Measurements from ENCODE around the gene ZNF83.
"Not testable (repeated sequence)": the region's sequence is repeated elsewhere in the genome, so short reads cannot be mapped to it uniquely, and the experiment has no call there.

ZNF83 gene

GRCh38 chr19:52603558-52604207, 34.5 kb downstream of the ZNF83 start:
- Mint-ChIP-seq H3K27me3 (no peaks in the 10 kb centered on the region), H3K36me3 (peaks cover 34% of the 10 kb centered on the region), H3K27ac (no peak overlapping the region), H3K4me1 (peaks cover 28% of the 10 kb centered on the region), H3K9me3 (peaks cover 4% of the 10 kb centered on the region), H3K4me3 (no peak overlapping the region)

- no peaks in the 10 kb centered on the region for H3K27me3 Mint-ChIP-seq
- peak overlapping the region; percentile 90 for H3K4me3 Mint-ChIP-seq
- H3K27ac Mint-ChIP-seq, result no peak overlapping the region
- H3K9me3 Mint-ChIP-seq, result peaks cover 4% of the 10 kb centered on the region
- H3K36me3 Mint-ChIP-seq, result peaks cover 31% of the 10 kb centered on the region
- H3K4me1 Mint-ChIP-seq, result peaks cover 28% of the 10 kb centered on the region
These were observed 35.2 kb downstream of the ZNF83 start for GRCh38 chr19:52602941-52603340.

GRCh38 chr19:52601974-52602366, 36.2 kb downstream of the ZNF83 start:
- Mint-ChIP-seq H3K4me3 (peak overlapping the region; percentile 90), H3K27ac (peak overlapping the region; percentile 48), H3K4me1 (peaks cover 28% of the 10 kb centered on the region), H3K36me3 (peaks cover 34% of the 10 kb centered on the region)
- H3K9me3 Mint-ChIP-seq, H3K27me3 Mint-ChIP-seq: not testable (repeated sequence)

DNA sequence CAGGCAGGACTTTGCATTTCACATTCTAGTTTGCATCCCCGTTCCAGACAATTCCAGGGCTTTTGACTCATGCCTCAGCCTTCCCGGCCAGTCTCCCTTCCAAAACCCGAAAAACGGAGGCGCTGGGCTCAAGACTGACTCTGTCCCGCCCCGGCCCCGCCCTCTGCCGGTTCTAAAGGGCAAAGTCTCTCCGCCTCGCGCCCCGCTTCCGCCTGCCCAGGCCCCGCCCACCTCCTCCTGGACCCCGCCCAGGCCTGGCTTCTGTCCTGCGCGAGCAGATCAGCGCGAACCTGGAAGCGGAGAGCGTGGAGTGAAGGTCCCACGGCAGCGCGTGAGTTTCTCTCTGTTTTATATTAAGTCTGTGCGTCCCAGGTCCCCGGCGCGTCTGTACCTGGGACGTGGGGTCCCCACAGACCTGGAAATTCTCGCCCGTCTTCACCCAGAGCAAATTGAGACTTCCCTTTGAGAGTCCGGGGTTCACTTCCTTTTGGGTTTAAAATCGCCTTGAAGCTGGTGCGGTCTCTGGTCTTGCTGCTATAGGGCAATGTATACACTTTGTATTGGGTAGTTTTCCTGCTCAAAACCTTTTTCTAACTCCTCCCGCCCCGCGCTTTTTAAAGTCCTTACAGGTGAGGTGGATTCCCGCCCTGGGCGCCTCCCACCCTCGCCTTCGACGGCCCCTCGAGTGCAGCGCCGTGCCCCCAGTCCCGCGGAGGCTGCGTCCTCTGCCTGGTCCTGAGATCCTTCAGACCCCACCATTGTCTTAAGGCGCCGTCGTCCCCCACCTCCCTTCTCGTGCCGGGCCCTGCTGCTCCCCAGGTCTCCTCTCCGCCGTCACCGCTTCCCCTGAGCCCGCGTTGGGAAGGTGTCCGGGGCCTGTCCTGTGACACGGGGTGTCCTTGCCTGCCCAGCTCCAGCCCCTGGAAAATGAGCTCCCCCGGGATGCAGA, 36.9 kb downstream of the ZNF83 start:
- Mint-ChIP-seq H3K27ac (peak overlapping the region; percentile 48), H3K4me1 (peaks cover 28% of the 10 kb centered on the region), H3K27me3 (no peaks in the 10 kb centered on the region), H3K4me3 (peak overlapping the region; percentile 90), H3K36me3 (peaks cover 35% of the 10 kb centered on the region), H3K9me3 (peaks cover 16% of the 10 kb centered on the region)

- H3K27ac Mint-ChIP-seq, result peak overlapping the region; percentile 23
- peaks cover 28% of the 10 kb centered on the region for H3K4me1 Mint-ChIP-seq
- H3K4me3 Mint-ChIP-seq, result peak overlapping the region; percentile 90
- peaks cover 38% of the 10 kb centered on the region for H3K36me3 Mint-ChIP-seq
- no peaks in the 10 kb centered on the region for H3K27me3 Mint-ChIP-seq
- H3K9me3 Mint-ChIP-seq, result peaks cover 16% of the 10 kb centered on the region
These were observed 37.5 kb downstream of the ZNF83 start for GRCh38 chr19:52600639-52601024.

DNA sequence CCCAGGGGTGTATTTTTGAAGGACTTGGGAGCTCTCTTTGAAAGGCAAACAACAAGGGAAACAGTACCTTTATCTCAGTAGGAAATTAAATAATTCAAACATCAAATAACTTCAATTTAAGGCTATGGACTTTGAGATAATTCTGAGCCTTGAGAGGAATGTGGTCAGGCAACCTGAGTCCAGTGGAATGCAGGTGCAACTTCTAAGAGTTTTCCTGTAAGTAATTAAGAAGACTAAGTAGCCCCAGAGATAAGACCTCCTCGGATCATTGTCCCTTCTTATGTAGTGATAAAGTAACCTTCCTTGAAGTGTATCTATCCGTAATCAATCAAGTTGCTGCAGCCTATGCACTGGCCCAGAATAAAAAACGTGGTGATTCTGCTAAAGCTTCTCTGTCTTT, 38.9 kb downstream of the ZNF83 start:
- peaks cover 36% of the 10 kb centered on the region for H3K36me3 Mint-ChIP-seq
- peaks cover 21% of the 10 kb centered on the region for H3K4me1 Mint-ChIP-seq
- H3K27ac Mint-ChIP-seq, result no peak overlapping the region
- no peaks in the 10 kb centered on the region for H3K27me3 Mint-ChIP-seq
- H3K4me3 Mint-ChIP-seq, result no peak overlapping the region
- peaks cover 11% of the 10 kb centered on the region for H3K9me3 Mint-ChIP-seq

DNA sequence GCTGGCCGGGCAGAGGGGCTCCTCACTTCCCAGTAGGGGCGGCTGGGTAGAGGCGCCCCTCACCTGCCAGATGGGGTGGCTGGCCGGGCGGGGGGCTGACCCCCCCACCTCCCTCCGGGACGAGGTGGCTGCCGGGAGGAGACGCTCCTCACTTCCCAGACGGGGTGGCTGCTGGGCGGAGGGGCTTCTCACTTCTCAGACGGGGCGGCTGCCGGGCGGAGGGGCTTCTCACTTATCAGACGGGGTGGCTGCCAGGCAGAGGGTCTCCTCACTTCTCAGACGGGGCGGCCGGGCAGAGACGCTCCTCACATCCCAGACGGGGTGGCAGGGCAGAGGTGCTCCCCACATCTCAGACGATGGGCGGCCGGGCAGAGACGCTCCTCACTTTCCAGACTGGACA, 44.7 kb downstream of the ZNF83 start:
- not testable (repeated sequence) for H3K27ac Mint-ChIP-seq

GRCh38 chr19:52592301-52592700, 45.9 kb downstream of the ZNF83 start:
- H3K4me3 Mint-ChIP-seq, result no peak overlapping the region
- no peak overlapping the region for H3K27ac Mint-ChIP-seq

More for the DNA sequence above, 44.7 kb downstream of the ZNF83 start:
- H3K36me3 Mint-ChIP-seq, result peaks cover 48% of the 10 kb centered on the region
- peaks cover 11% of the 10 kb centered on the region for H3K9me3 Mint-ChIP-seq
- H3K27me3 Mint-ChIP-seq, H3K4me3 Mint-ChIP-seq, H3K4me1 Mint-ChIP-seq: not testable (repeated sequence)

DNA sequence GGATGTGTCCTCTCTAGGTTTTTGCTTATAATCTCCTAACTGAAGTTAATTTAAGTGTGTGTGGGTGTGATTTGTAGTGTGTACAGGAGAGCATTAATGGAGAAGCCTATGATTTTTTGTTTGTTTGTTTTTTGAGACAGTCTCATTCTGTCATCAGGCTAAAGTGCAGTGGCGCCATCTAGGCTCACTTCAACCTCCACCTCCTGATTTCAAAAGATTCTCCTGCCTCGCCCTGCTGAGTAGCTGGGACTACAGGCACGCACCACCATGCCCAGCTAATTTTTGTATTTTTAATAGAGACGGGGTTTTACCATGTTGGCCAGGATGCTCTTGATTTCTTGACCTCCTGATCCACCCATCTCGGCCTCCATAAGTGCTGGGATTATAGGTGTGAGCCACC, 47.4 kb downstream of the ZNF83 start:
- Mint-ChIP-seq H3K4me1 (no peaks in the 10 kb centered on the region), H3K27ac (no peak overlapping the region), H3K36me3 (peaks cover 41% of the 10 kb centered on the region), H3K9me3 (no peaks in the 10 kb centered on the region), H3K27me3 (no peaks in the 10 kb centered on the region), H3K4me3 (no peak overlapping the region)

More at GRCh38 chr19:52592301-52592700, 45.9 kb downstream of the ZNF83 start:
- peaks cover 52% of the 10 kb centered on the region for H3K36me3 Mint-ChIP-seq
- no peaks in the 10 kb centered on the region for H3K27me3 Mint-ChIP-seq
- peaks cover 9% of the 10 kb centered on the region for H3K9me3 Mint-ChIP-seq
- H3K4me1 Mint-ChIP-seq, result no peaks in the 10 kb centered on the region

DNA sequence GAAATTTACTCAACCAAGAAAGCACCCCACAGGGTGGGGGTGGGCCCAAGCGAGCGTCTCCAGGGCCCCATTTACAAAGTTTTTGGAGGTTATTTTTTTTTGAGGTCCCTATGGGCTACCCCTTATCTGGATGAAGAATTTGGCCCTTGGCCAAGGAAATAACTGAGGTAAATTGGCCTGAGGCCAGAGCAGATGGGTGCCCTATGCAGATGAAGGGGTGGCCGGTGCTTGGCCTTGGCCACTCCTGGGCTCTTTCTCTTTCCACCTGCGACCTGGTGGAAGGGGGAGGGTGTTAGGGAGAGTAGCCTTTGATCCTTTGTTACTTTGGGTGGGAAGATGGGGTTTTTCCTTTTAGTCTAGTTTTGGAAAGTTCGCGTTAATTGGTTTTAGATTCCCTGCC, 52.6 kb downstream of the ZNF83 start:
- H3K27me3 Mint-ChIP-seq, result no peaks in the 10 kb centered on the region
- H3K4me3 Mint-ChIP-seq, result no peak overlapping the region
- peaks cover 56% of the 10 kb centered on the region for H3K36me3 Mint-ChIP-seq
- peaks cover 19% of the 10 kb centered on the region for H3K9me3 Mint-ChIP-seq
- no peaks in the 10 kb centered on the region for H3K4me1 Mint-ChIP-seq
- H3K27ac Mint-ChIP-seq, result no peak overlapping the region

GRCh38 chr19:52584736-52585440, 53.3 kb downstream of the ZNF83 start:
- no peaks in the 10 kb centered on the region for H3K4me1 Mint-ChIP-seq
- no peaks in the 10 kb centered on the region for H3K27me3 Mint-ChIP-seq
- H3K4me3 Mint-ChIP-seq, result no peak overlapping the region
- peaks cover 58% of the 10 kb centered on the region for H3K36me3 Mint-ChIP-seq
- peaks cover 19% of the 10 kb centered on the region for H3K9me3 Mint-ChIP-seq
- no peak overlapping the region for H3K27ac Mint-ChIP-seq

- Mint-ChIP-seq H3K9me3 (peaks cover 30% of the 10 kb centered on the region), H3K27me3 (no peaks in the 10 kb centered on the region), H3K4me1 (peaks cover 25% of the 10 kb centered on the region), H3K36me3 (peaks cover 39% of the 10 kb centered on the region), H3K4me3 (peak within 1 kb of the TSS; percentile 93), H3K27ac (peak within 1 kb of the TSS; percentile 83)
These were observed 67.9 kb downstream of the ZNF83 start, which contains the start of gene ZNF701 for GRCh38 chr19:52570000-52570861. TSS of gene ZNF701 (plus strand) at chr19:52570287. CDS start at chr19:52574148, 3,861 bp downstream.

GRCh38 chr19:52569638-52569999, 68.5 kb downstream of the ZNF83 start:
- not testable (repeated sequence) for H3K27me3 Mint-ChIP-seq, H3K27ac Mint-ChIP-seq
- H3K9me3 Mint-ChIP-seq, result peaks cover 30% of the 10 kb centered on the region
- peaks cover 38% of the 10 kb centered on the region for H3K36me3 Mint-ChIP-seq
- H3K4me3 Mint-ChIP-seq, result peak overlapping the region; percentile 93
- peaks cover 25% of the 10 kb centered on the region for H3K4me1 Mint-ChIP-seq

- peaks cover 20% of the 10 kb centered on the region for H3K9me3 Mint-ChIP-seq
These were observed 70.2 kb downstream of the ZNF83 start for GRCh38 chr19:52567921-52568320.

GRCh38 chr19:52566588-52566987, 71.6 kb downstream of the ZNF83 start:
- Mint-ChIP-seq H3K36me3 (peaks cover 29% of the 10 kb centered on the region), H3K27me3 (no peaks in the 10 kb centered on the region), H3K4me3 (no peak overlapping the region), H3K27ac (no peak overlapping the region), H3K4me1 (peaks cover 12% of the 10 kb centered on the region), H3K9me3 (peaks cover 13% of the 10 kb centered on the region)

More at GRCh38 chr19:52567921-52568320, 70.2 kb downstream of the ZNF83 start:
- peaks cover 23% of the 10 kb centered on the region for H3K4me1 Mint-ChIP-seq
- H3K27ac Mint-ChIP-seq, result no peak overlapping the region
- no peaks in the 10 kb centered on the region for H3K27me3 Mint-ChIP-seq
- no peak overlapping the region for H3K4me3 Mint-ChIP-seq
- H3K36me3 Mint-ChIP-seq, result peaks cover 34% of the 10 kb centered on the region
